Effector memory CD8-positive, alpha-beta T cell (primary cell): ENCODE data around the gene PMS1.

ENCODE experiments used
- ATAC-seq: fragments of 150-1000 bp; cut with Tn5 transposase; replicated peaks from 2 replicates; pipeline ENCODE4 v1.10.0; 2021; ENCODE audit warnings: mild to moderate bottlenecking, moderate library complexity
- DNase-seq, 3 experiments: peaks; one replicate each; pipeline ENCODE4 v3.0.0; 2021
- H3K27ac Mint-ChIP-seq, 2 donors: one replicate each; pipeline ENCODE4 v1.8.0; 2022; ENCODE audit warnings: mild to moderate bottlenecking in 2 of 2, mixed read lengths in 2 of 2, moderate library complexity in 2 of 2
- H3K27me3 Mint-ChIP-seq, 2 donors: one replicate each; pipeline ENCODE4 v1.8.0; 2022; ENCODE audit warnings: mixed read lengths in 2 of 2
- H3K36me3 Mint-ChIP-seq: one replicate; pipeline ENCODE4 v1.8.0; 2022; ENCODE audit warnings: mild to moderate bottlenecking, moderate library complexity, mixed read lengths; ENCODE audit not compliant: insufficient read depth
- H3K4me1 Mint-ChIP-seq, 2 donors: one replicate each; pipeline ENCODE4 v1.8.0; 2022; ENCODE audit warnings: low read depth in 2 of 2, mixed read lengths in 2 of 2
- H3K4me3 Mint-ChIP-seq, 2 donors: one replicate each; pipeline ENCODE4 v1.8.0; 2022; ENCODE audit warnings: mild to moderate bottlenecking in 2 of 2, mixed read lengths in 2 of 2, moderate library complexity in 2 of 2
- H3K9me3 Mint-ChIP-seq, 2 donors: one replicate each; pipeline ENCODE4 v1.8.0; 2022; ENCODE audit warnings: mixed read lengths in 2 of 2

Gene PMS1

GRCh38 chr2:189791338-189792042 is 7.2 kb downstream of the PMS1 start:
- H3K36me3 Mint-ChIP-seq, result peaks cover 46% of the 10 kb centered on the region
- H3K4me1 Mint-ChIP-seq, result peaks cover 7 to 23% of the 10 kb centered on the region in 2 donors
- ATAC-seq (peak; percentile 89), DNase-seq (peak in 2 of 3 experiments; percentile 6 to 32)
- H3K4me3 Mint-ChIP-seq, result peak overlapping the region; percentile 85 to 86
- peak overlapping the region; percentile 97 for H3K27ac Mint-ChIP-seq
- no peaks in the 10 kb centered on the region for H3K27me3 Mint-ChIP-seq
- H3K9me3 Mint-ChIP-seq, result no peaks in the 10 kb centered on the region

GRCh38 chr2:189794310-189794709 is 10.1 kb downstream of the PMS1 start:
- ATAC-seq (no peak), DNase-seq (no peak)
- H3K27ac Mint-ChIP-seq, result peak overlapping the region in 1 of 2 donors; percentile 13
- H3K9me3 Mint-ChIP-seq, result no peaks in the 10 kb centered on the region
- H3K4me3 Mint-ChIP-seq, result no peak overlapping the region
- H3K36me3 Mint-ChIP-seq, result peaks cover 45% of the 10 kb centered on the region
- H3K27me3 Mint-ChIP-seq, result no peaks in the 10 kb centered on the region
- H3K4me1 Mint-ChIP-seq, result peaks cover 7 to 22% of the 10 kb centered on the region in 2 donors

DNA sequence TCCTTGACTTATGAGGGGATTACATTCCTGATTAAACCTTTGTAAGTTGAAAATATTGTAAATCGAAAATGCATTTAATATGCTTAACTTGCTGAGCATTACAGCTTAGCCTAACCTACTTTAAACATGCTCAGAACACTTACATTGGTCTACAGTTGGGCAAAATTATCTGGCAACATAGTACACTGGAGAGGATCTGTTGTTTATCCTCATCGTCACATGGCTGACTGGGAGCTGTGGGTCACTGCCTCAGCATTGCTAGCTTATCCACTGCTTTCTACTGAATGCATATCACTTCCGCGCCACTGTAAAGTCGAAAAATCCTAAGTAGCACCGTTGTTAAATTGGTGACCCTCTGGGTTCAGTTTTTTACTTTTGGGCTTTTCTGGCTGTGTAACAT is 13.7 kb downstream of the PMS1 start:
- H3K4me1 Mint-ChIP-seq, result peaks cover 2 to 18% of the 10 kb centered on the region in 2 donors
- no peaks in the 10 kb centered on the region for H3K27me3 Mint-ChIP-seq
- no peak overlapping the region for H3K4me3 Mint-ChIP-seq
- no peaks in the 10 kb centered on the region for H3K9me3 Mint-ChIP-seq
- ATAC-seq (no peak), DNase-seq (no peak)
- no peak overlapping the region for H3K27ac Mint-ChIP-seq
- peaks cover 34% of the 10 kb centered on the region for H3K36me3 Mint-ChIP-seq

- ATAC-seq, result peak; percentile 49
- H3K27ac Mint-ChIP-seq, result no peak overlapping the region
Measured at GRCh38 chr2:189798312-189799029, 14.2 kb downstream of the PMS1 start.

GRCh38 chr2:189799030-189799331 is 14.7 kb downstream of the PMS1 start:
- DNase-seq (no peak), ATAC-seq (no peak)
- Mint-ChIP-seq H3K4me1 (peaks cover 2 to 14% of the 10 kb centered on the region in 2 donors), H3K9me3 (no peaks in the 10 kb centered on the region), H3K27me3 (no peaks in the 10 kb centered on the region), H3K36me3 (peaks cover 24% of the 10 kb centered on the region), H3K27ac (peak overlapping the region in 1 of 2 donors; percentile 22), H3K4me3 (no peak overlapping the region)

More at GRCh38 chr2:189798312-189799029, 14.2 kb downstream of the PMS1 start:
- H3K4me1 Mint-ChIP-seq, result peaks cover 2 to 14% of the 10 kb centered on the region in 2 donors
- no peak overlapping the region for H3K4me3 Mint-ChIP-seq
- no peak for DNase-seq
- no peaks in the 10 kb centered on the region for H3K27me3 Mint-ChIP-seq
- H3K36me3 Mint-ChIP-seq, result peaks cover 29% of the 10 kb centered on the region
- no peaks in the 10 kb centered on the region for H3K9me3 Mint-ChIP-seq

- Mint-ChIP-seq H3K9me3 (no peaks in the 10 kb centered on the region), H3K4me3 (no peak overlapping the region), H3K27me3 (no peaks in the 10 kb centered on the region), H3K4me1 (peaks cover 2 to 14% of the 10 kb centered on the region in 2 donors), H3K27ac (peak overlapping the region in 1 of 2 donors; percentile 22), H3K36me3 (peaks cover 20% of the 10 kb centered on the region)
- DNase-seq (no peak), ATAC-seq (no peak)
Measured at GRCh38 chr2:189799531-189799930, 15.3 kb downstream of the PMS1 start.

- H3K27me3 Mint-ChIP-seq, result no peaks in the 10 kb centered on the region
- H3K36me3 Mint-ChIP-seq, result peaks cover 17% of the 10 kb centered on the region
- H3K4me3 Mint-ChIP-seq, result no peak overlapping the region
- no peak overlapping the region for H3K27ac Mint-ChIP-seq
- DNase-seq (no peak), ATAC-seq (no peak)
- H3K9me3 Mint-ChIP-seq, result no peaks in the 10 kb centered on the region
- peaks cover 2 to 10% of the 10 kb centered on the region in 2 donors for H3K4me1 Mint-ChIP-seq
Measured at GRCh38 chr2:189802396-189802912, 18.2 kb downstream of the PMS1 start.

DNA sequence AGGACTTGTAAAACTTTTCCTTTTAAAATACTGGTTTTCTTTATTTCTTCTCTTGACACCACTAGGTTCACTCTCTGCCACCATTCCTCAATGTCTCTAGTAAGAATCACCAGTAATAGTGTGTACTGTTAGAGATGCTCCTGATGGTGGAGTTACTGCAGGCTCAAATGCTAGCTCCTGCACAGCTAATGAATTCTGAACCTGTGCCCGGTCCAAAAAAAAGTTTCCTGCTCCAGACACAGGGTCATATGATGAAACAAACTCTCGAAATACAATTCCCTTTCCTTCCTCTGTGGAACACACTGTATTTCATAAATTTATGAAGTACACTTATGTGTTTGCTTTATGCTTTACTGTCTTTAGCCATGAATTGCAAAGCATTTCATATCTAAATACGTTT is 19.2 kb downstream of the PMS1 start:
- DNase-seq (no peak), ATAC-seq (no peak)
- H3K36me3 Mint-ChIP-seq, result peaks cover 19% of the 10 kb centered on the region
- H3K27ac Mint-ChIP-seq, result no peak overlapping the region
- no peaks in the 10 kb centered on the region for H3K9me3 Mint-ChIP-seq
- H3K4me1 Mint-ChIP-seq, result peaks cover 2 to 6% of the 10 kb centered on the region in 2 donors
- H3K4me3 Mint-ChIP-seq, result no peak overlapping the region
- H3K27me3 Mint-ChIP-seq, result no peaks in the 10 kb centered on the region

DNA sequence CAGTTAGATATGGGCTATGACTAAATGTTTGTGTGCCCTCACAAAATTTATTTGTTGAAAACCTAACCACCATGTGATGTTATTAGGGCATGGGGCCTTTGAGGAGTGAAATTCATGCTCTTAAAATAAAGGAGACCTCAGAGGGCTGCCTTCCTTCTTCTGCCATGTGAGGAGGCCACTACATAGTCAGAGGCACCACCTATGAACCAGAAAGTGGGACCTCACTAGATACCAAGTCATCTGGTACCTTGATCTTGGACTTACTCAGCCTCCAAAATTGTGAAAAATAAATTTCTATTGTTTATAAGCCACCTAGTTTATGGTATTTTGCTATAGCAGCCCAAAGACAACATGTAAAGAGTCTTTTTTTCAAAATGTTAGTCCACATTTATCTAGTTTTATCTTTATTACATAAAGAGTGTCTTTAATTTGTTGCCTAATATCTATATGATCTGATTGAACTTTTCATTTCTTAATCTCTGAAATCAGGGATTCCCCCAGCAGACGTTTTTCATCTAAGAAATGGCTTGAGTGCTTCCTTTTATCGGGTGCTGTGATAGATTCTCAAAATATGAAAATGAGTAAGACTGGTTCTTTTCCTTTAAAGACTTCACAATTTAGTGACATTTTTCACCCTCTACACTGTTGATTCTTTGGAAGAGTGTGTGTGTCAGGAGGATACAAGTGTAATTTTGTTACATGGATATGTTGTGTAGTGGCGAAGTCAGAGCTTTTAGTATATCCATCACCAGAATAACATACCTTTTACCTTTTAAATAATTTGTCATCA is 34.2 kb downstream of the PMS1 start:
- H3K9me3 Mint-ChIP-seq, result no peaks in the 10 kb centered on the region
- ATAC-seq (no peak), DNase-seq (no peak)
- peaks cover 0 to 3% of the 10 kb centered on the region in 2 donors for H3K4me1 Mint-ChIP-seq
- H3K4me3 Mint-ChIP-seq, result no peak overlapping the region
- H3K36me3 Mint-ChIP-seq, result peaks cover 23% of the 10 kb centered on the region
- no peaks in the 10 kb centered on the region for H3K27me3 Mint-ChIP-seq
- H3K27ac Mint-ChIP-seq, result no peak overlapping the region

- ATAC-seq, result no peak
- no peaks in the 10 kb centered on the region for H3K27me3 Mint-ChIP-seq
- H3K4me3 Mint-ChIP-seq, result no peak overlapping the region
- H3K36me3 Mint-ChIP-seq, result peaks cover 23% of the 10 kb centered on the region
- H3K27ac Mint-ChIP-seq, result no peak overlapping the region
- no peak for DNase-seq
- peaks cover 0 to 3% of the 10 kb centered on the region in 2 donors for H3K4me1 Mint-ChIP-seq
- no peaks in the 10 kb centered on the region for H3K9me3 Mint-ChIP-seq
Measured at GRCh38 chr2:189819297-189819704, 35.1 kb downstream of the PMS1 start.

DNA sequence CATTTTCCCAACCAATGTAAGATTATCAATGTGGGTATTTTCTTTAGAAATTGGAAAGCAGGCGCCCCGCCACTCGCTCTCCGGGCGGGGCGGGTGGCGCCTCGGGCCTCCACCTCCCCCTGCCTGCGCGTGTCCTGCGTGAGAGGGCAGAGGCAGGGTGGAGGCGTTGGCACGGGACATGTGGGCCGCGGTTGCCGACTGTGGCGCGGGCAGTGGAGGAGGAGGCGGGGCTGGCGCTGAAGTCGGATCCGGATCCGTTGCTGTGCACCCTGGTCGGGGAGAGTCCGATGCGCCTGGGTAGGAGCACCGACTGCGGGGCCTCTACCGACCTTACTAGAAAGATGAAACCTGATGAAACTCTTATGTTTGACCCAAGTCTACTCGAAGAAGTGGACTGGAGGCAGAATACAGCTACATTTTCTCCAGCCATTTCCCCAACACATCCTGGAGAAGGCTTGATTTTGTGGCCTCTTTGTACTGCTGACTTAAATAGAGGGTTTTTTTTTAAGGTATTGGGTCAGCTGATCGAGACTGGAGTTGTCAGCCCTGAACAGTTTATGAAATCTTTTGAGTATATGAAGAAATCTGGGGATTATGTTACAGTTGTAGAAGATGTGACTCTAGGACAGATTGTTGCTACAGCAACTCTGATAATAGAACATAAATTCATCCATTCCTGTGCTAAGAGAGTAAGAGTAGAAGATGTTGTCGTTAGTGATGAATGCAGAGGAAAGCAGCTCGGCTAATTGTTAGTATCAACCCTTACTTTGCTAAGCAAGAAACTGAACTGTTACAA is 37.9 kb downstream of the PMS1 start:
- no peak overlapping the region for H3K27ac Mint-ChIP-seq
- DNase-seq, result no peak
- H3K36me3 Mint-ChIP-seq, result peaks cover 19% of the 10 kb centered on the region
- H3K4me1 Mint-ChIP-seq, result peaks cover 0 to 3% of the 10 kb centered on the region in 2 donors
- ATAC-seq, result no peak
- H3K27me3 Mint-ChIP-seq, result no peaks in the 10 kb centered on the region
- H3K9me3 Mint-ChIP-seq, result no peaks in the 10 kb centered on the region
- H3K4me3 Mint-ChIP-seq, result no peak overlapping the region

GRCh38 chr2:189824694-189825396 is 40.6 kb downstream of the PMS1 start:
- Mint-ChIP-seq H3K27me3 (no peaks in the 10 kb centered on the region), H3K4me1 (peaks cover 0 to 3% of the 10 kb centered on the region in 2 donors), H3K4me3 (no peak overlapping the region), H3K9me3 (no peaks in the 10 kb centered on the region), H3K27ac (no peak overlapping the region), H3K36me3 (peaks cover 14% of the 10 kb centered on the region)
- ATAC-seq (no peak), DNase-seq (no peak)
